ENCODE results near the gene LECT2. TPM values are rescaled to one million over a fixed set of nuclear protein-coding genes. Genes with fewer than 3 reads are reported as not detected.

LECT2 gene
- total RNA-seq, 4 donors from 2014 or later = not detected

- Histone ChIP-seq H3K4me1 (peaks cover 20% of the 10 kb centered on the region in 2 donors), H3K27ac (no peak overlapping the region), H3K9me3 (no peaks in the 10 kb centered on the region), H3K27me3 (no peaks in the 10 kb centered on the region), H3K4me3 (no peak overlapping the region), H3K36me3 (no peaks in the 10 kb centered on the region)
- ATAC-seq (no peak), DNase-seq (no peak)
- in situ Hi-C loops (cut with MboI; ENCODE audit: low sequenced_read_pairs in 4 of 4) (no loop called here), intact Hi-C loops (cut with DNase I; ENCODE audit: low total_unique reads) (no loop called here)
- no peak for TF ChIP-seq POLR2A (IDR thresholded peaks at IDR 0.05)
- no peak for TF ChIP-seq CTCF (IDR thresholded peaks at IDR 0.05 in 4 of 5, conservative IDR thresholded peaks at IDR 0.05 in 1 of 5)
These were observed 21.4 kb upstream of the LECT2 start for GRCh38 chr5:135976216-135976615.

DNA sequence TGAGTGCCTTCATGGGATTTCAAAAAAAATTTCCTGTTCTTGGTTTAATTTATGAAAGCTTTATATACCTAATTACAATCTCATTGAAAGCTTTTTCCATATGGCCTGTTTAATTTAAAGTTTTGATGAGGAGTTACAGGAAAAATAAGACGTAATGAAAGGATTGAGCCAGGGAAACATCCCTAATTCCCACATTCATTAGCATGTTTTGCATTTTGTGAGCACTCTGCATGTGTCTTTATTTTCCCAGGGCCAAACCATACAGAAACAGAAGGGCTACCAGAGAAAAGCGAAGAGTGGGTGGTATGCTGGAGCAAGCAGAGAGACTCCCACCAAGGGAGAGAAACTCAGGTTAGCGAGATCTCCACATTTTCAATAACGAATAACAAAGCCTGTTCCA is 20.3 kb upstream of the LECT2 start:
- intact Hi-C loops (cut with DNase I; ENCODE audit: low total_unique reads) = no loop called here
- in situ Hi-C loops (cut with MboI; ENCODE audit: low sequenced_read_pairs in 4 of 4) = no loop called here
- no peak overlapping the region for H3K4me3 ChIP-seq
- ATAC-seq = no peak
- DNase-seq = no peak
- no peaks in the 10 kb centered on the region for H3K36me3 ChIP-seq
- TF ChIP-seq CTCF (IDR thresholded peaks at IDR 0.05 in 4 of 5, conservative IDR thresholded peaks at IDR 0.05 in 1 of 5) = no peak
- no peak for TF ChIP-seq POLR2A (IDR thresholded peaks at IDR 0.05)
- no peak overlapping the region for H3K27ac ChIP-seq
- peaks cover 14 to 15% of the 10 kb centered on the region in 2 donors for H3K4me1 ChIP-seq
- H3K27me3 ChIP-seq = no peaks in the 10 kb centered on the region
- H3K9me3 ChIP-seq = no peaks in the 10 kb centered on the region

- ATAC-seq = no peak
- intact Hi-C loops (cut with DNase I; ENCODE audit: low total_unique reads) (no loop called here), in situ Hi-C loops (cut with MboI; ENCODE audit: low sequenced_read_pairs in 4 of 4) (no loop called here)
These were observed 19.3 kb upstream of the LECT2 start for GRCh38 chr5:135974021-135974600.

GRCh38 chr5:135973323-135974020 is 18.7 kb upstream of the LECT2 start:
- in situ Hi-C loops (cut with MboI; ENCODE audit: low sequenced_read_pairs in 4 of 4) (no loop called here), intact Hi-C loops (cut with DNase I; ENCODE audit: low total_unique reads) (no loop called here)
- peak; percentile 31 to 54 for DNase-seq

More at GRCh38 chr5:135974021-135974600, 19.3 kb upstream of the LECT2 start:
- TF ChIP-seq CTCF (IDR thresholded peaks at IDR 0.05 in 4 of 5, conservative IDR thresholded peaks at IDR 0.05 in 1 of 5) = no peak
- no peak for TF ChIP-seq POLR2A (IDR thresholded peaks at IDR 0.05)
- Histone ChIP-seq H3K27me3 (no peaks in the 10 kb centered on the region), H3K9me3 (no peaks in the 10 kb centered on the region), H3K4me3 (no peak overlapping the region), H3K27ac (no peak overlapping the region), H3K36me3 (no peaks in the 10 kb centered on the region), H3K4me1 (peaks cover 4% of the 10 kb centered on the region in 2 donors)
- no peak for DNase-seq

More at GRCh38 chr5:135973323-135974020, 18.7 kb upstream of the LECT2 start:
- Histone ChIP-seq H3K9me3 (no peaks in the 10 kb centered on the region), H3K4me3 (no peak overlapping the region), H3K27ac (no peak overlapping the region), H3K36me3 (no peaks in the 10 kb centered on the region), H3K4me1 (peaks cover 0 to 4% of the 10 kb centered on the region in 2 donors), H3K27me3 (no peaks in the 10 kb centered on the region)
- TF ChIP-seq CTCF (IDR thresholded peaks at IDR 0.05 in 4 of 5, conservative IDR thresholded peaks at IDR 0.05 in 1 of 5) = no peak
- no peak for TF ChIP-seq POLR2A (IDR thresholded peaks at IDR 0.05)
- ATAC-seq = peak; percentile 91 to 92
